Nucleus accumbens (tissue), 56 donors: ENCODE measurements around the gene ARG2.

Experiments
- DNase-seq, 56 donors: peaks; one replicate each; lab custom pipeline; 2025; lab: John Stamatoyannopoulos, UW

The ARG2 gene

GRCh38 chr14:67619446-67620216 is at the start of gene ARG2:
ARG2 (plus strand) TSS chr14:67619920; CDS start chr14:67619978, 58 bp downstream.
- DNase-seq: peak; percentile 39 to 98 (median 86)

- no peak for DNase-seq
Measured at GRCh38 chr14:67570453-67570852, 49.3 kb upstream of the ARG2 start.

- DNase-seq: peak in 46 of 56 donors; percentile 8 to 83 (median 38)
Measured at GRCh38 chr14:67571275-67571990, 48.3 kb upstream of the ARG2 start.

- DNase-seq: no peak
Measured at GRCh38 chr14:67571991-67572323, 47.8 kb upstream of the ARG2 start.

GRCh38 chr14:67572608-67573007 is 47.1 kb upstream of the ARG2 start:
- no peak for DNase-seq

GRCh38 chr14:67573228-67574010 is 46.3 kb upstream of the ARG2 start:
- DNase-seq: no peak

GRCh38 chr14:67574156-67574555 is 45.6 kb upstream of the ARG2 start:
- no peak for DNase-seq

- DNase-seq: no peak
Measured at GRCh38 chr14:67574806-67575205, 44.9 kb upstream of the ARG2 start.

GRCh38 chr14:67575684-67576083 is 44.0 kb upstream of the ARG2 start:
- DNase-seq: no peak

- no peak for DNase-seq
Measured at GRCh38 chr14:67576216-67576955, 43.3 kb upstream of the ARG2 start.

GRCh38 chr14:67577181-67577808 is 42.4 kb upstream of the ARG2 start:
- no peak for DNase-seq

GRCh38 chr14:67577909-67578749 is 41.6 kb upstream of the ARG2 start:
- DNase-seq: no peak

GRCh38 chr14:67579040-67579439 is 40.7 kb upstream of the ARG2 start:
- DNase-seq: no peak

- no peak for DNase-seq
Measured at GRCh38 chr14:67579636-67580035, 40.1 kb upstream of the ARG2 start.

GRCh38 chr14:67580336-67581171 is 39.2 kb upstream of the ARG2 start:
- peak in 1 of 56 donors; percentile 17 for DNase-seq

GRCh38 chr14:67581643-67582042 is 38.1 kb upstream of the ARG2 start:
- DNase-seq: no peak

GRCh38 chr14:67582061-67582460 is 37.7 kb upstream of the ARG2 start:
- DNase-seq: no peak
